SK-N-SH (cell line): ENCODE results near the gene SVOP. TPM values are rescaled to one million over a fixed set of nuclear protein-coding genes. Genes with fewer than 3 reads are reported as not detected.
A peak's percentile ranks its signal among the peaks of the same experiment; 100 is the strongest.

Experiments used
- CTCF ChIA-PET: fragments of 300-600, 350-600 bp; formaldehyde crosslinking; extraction: SDS; loops from one replicate; lab custom pipeline; 2021; lab: Yijun Ruan, JAX
- POLR2A ChIA-PET: fragments of 350-600 bp; sonication (Branson Sonifier 250); formaldehyde crosslinking; extraction: SDS; loops from one replicate; lab custom pipeline; 2020; ENCODE audit warnings: antibody characterized with exemption, inconsistent platforms; lab: Yijun Ruan, JAX
- DNase-seq: peaks from one replicate; pipeline ENCODE4 v3.0.0; 2012
- H2AFZ ChIP-seq: fragments of 200-600 bp; sonication (generic); 2 replicates; pipeline ENCODE4 v1.8.1; 2016; ENCODE audit warnings: antibody characterized with exemption, mild to moderate bottlenecking, low read depth
- H3F3A ChIP-seq: fragments of 200-600 bp; sonication (generic); replicated peaks from 2 replicates; pipeline ENCODE3; 2016; ENCODE audit warnings: antibody characterized with exemption, mild to moderate bottlenecking; ENCODE audit not compliant: insufficient read depth
- H3K27ac ChIP-seq, 2 experiments: fragments of 200-500 bp in 1 of 2; fragments of 200-600 bp in 1 of 2; sonication (Bioruptor generic) in 1 of 2; sonication (generic), shearing (Covaris generic) in 1 of 2; 2 replicates each; pipeline versions ENCODE4 v1.5.1 to v1.6.1; 2014 to 2016; ENCODE audit warnings: low read depth in 2 of 2, inconsistent platforms in 1 of 2, low read length in 1 of 2, mild to moderate bottlenecking in 1 of 2, mixed read lengths in 1 of 2
- H3K27me3 ChIP-seq: fragments of 200-600 bp; sonication (generic), shearing (Covaris generic); 2 replicates; pipeline ENCODE4 v1.6.1; 2016; ENCODE audit warnings: mixed run types; ENCODE audit not compliant: insufficient read depth
- H3K36me3 ChIP-seq, 2 experiments: fragments of 200-500 bp in 1 of 2; fragments of 200-600 bp in 1 of 2; sonication (Bioruptor generic) in 1 of 2; sonication (generic) in 1 of 2; replicated peaks in 1 of 2; 2 replicates each; pipeline versions ENCODE3 to v1.5.1; 2014 to 2016; ENCODE audit warnings: low read length in 1 of 2, mild to moderate bottlenecking in 1 of 2; ENCODE audit not compliant: insufficient read depth in 2 of 2, control insufficient read depth in 1 of 2
- H3K4me1 ChIP-seq, 2 experiments: fragments of 200-500 bp in 1 of 2; fragments of 200-600 bp in 1 of 2; sonication (Bioruptor generic) in 1 of 2; sonication (generic), shearing (Covaris generic) in 1 of 2; 2 replicates each; pipeline versions ENCODE4 v1.5.1 to v1.6.1; 2014 to 2016; ENCODE audit warnings: low read depth in 1 of 2, low read length in 1 of 2, mixed run types in 1 of 2; ENCODE audit not compliant: insufficient read depth in 2 of 2, control insufficient read depth in 1 of 2
- H3K4me2 ChIP-seq: fragments of 200-600 bp; sonication (generic), shearing (Covaris generic); 2 replicates; pipeline ENCODE4 v1.6.1; 2017; ENCODE audit warnings: mixed run types
- H3K4me3 ChIP-seq, 2 experiments: fragments of 200-500 bp in 1 of 2; fragments of 200-600 bp in 1 of 2; sonication (Bioruptor generic) in 1 of 2; sonication (generic), shearing (Covaris generic) in 1 of 2; 2 replicates each; pipeline versions ENCODE4 v1.5.1 to v1.8.1; 2014 to 2016; ENCODE audit warnings: low read depth in 2 of 2, inconsistent platforms in 1 of 2, low read length in 1 of 2, mild to moderate bottlenecking in 1 of 2, mixed read lengths in 1 of 2, moderate library complexity in 1 of 2
- H3K79me2 ChIP-seq: fragments of 200-600 bp; sonication (generic); 2 replicates; pipeline ENCODE4 v1.8.1; 2017; ENCODE audit warnings: mild to moderate bottlenecking; ENCODE audit not compliant: insufficient read depth
- H3K9ac ChIP-seq: fragments of 200-600 bp; sonication (generic); 2 replicates; pipeline ENCODE4 v1.6.1; 2017; ENCODE audit warnings: mixed run types
- H3K9me2 ChIP-seq: fragments of 200-600 bp; sonication (generic); 2 replicates; pipeline ENCODE4 v1.6.1; 2017; ENCODE audit warnings: mixed run types
- H3K9me3 ChIP-seq: fragments of 200-600 bp; sonication (generic); 2 replicates; pipeline ENCODE4 v1.6.1; 2017; ENCODE audit warnings: mixed run types, mild to moderate bottlenecking, moderate library complexity
- H4K20me1 ChIP-seq: fragments of 200-600 bp; sonication (generic); 2 replicates; pipeline ENCODE4 v1.6.1; 2017; ENCODE audit warnings: mild to moderate bottlenecking, mixed run types; ENCODE audit not compliant: insufficient read depth
- CHD2 ChIP-seq: fragments of 150-350 bp; IDR thresholded peaks from 2 replicates; pipeline ENCODE4 v1.6.1; 2018; ENCODE audit warnings: low read length; ENCODE audit not compliant: partially characterized antibody
- CTCF ChIP-seq: fragments of 200-600 bp; sonication (generic); IDR thresholded peaks from 2 replicates; pipeline ENCODE4 v1.6.1; 2017; ENCODE audit warnings: antibody characterized with exemption, mild to moderate bottlenecking, moderate library complexity
- EZH2phosphoT487 ChIP-seq: fragments of 200-600 bp; sonication (generic); IDR thresholded peaks from 2 replicates; pipeline ENCODE4 v1.6.1; 2017; ENCODE audit warnings: low read depth, mixed run types, mild to moderate bottlenecking, antibody characterized with exemption, moderate library complexity, borderline replicate concordance
- FOSL2 ChIP-seq: IDR thresholded peaks from 2 replicates; pipeline ENCODE4 v1.4.0; 2012; ENCODE audit warnings: low read depth, mild to moderate bottlenecking, moderate library complexity, borderline replicate concordance
- FOXJ3 ChIP-seq: sonication (generic); formaldehyde crosslinking; IDR thresholded peaks from 2 replicates; pipeline ENCODE4 v1.5.1; 2020; ENCODE audit warnings: mild to moderate bottlenecking, missing genetic modification reagents
- FOXM1 ChIP-seq: IDR thresholded peaks from 2 replicates; pipeline ENCODE4 v1.4.0; 2012; ENCODE audit warnings: low read depth, mild to moderate bottlenecking
- MAX ChIP-seq: IDR thresholded peaks from 2 replicates; pipeline ENCODE4 v1.4.0; 2012; ENCODE audit warnings: low read depth
- MXI1 ChIP-seq: IDR thresholded peaks from 2 replicates; pipeline ENCODE4 v1.6.1; 2012; ENCODE audit warnings: mild to moderate bottlenecking, low read depth, low read length, improper control_type of control experiment
- NFIC ChIP-seq: IDR thresholded peaks from 2 replicates; pipeline ENCODE4 v1.4.0; 2012; ENCODE audit warnings: borderline replicate concordance
- RAD21 ChIP-seq: IDR thresholded peaks from 2 replicates; pipeline ENCODE4 v1.6.1; 2012; ENCODE audit warnings: mild to moderate bottlenecking, low read length
- SIN3A ChIP-seq: IDR thresholded peaks from 2 replicates; pipeline ENCODE4 v1.6.1; 2012; ENCODE audit warnings: low read depth, mild to moderate bottlenecking, low read length, moderate library complexity, borderline replicate concordance
- SMC3 ChIP-seq: IDR thresholded peaks from 2 replicates; pipeline ENCODE4 v1.6.1; 2012; ENCODE audit warnings: low read depth, low read length, improper control_type of control experiment
- TCF12 ChIP-seq: IDR thresholded peaks from 2 replicates; pipeline ENCODE4 v1.4.0; 2012
- USF1 ChIP-seq: IDR thresholded peaks from 2 replicates; pipeline ENCODE4 v1.4.0; 2012; ENCODE audit warnings: low read depth, borderline replicate concordance
- USF2 ChIP-seq: fragments of 150-350 bp; IDR thresholded peaks from 2 replicates; pipeline ENCODE4 v1.6.1; 2017; ENCODE audit warnings: antibody characterized with exemption, low read length, low read depth, borderline replicate concordance
- YY1 ChIP-seq: IDR thresholded peaks from 2 replicates; pipeline ENCODE4 v1.4.0; 2012; ENCODE audit warnings: low read depth, mild to moderate bottlenecking
- WGBS: methylation state at CpG from one replicate; pipeline ENCODE4 v1.1.6; 2017; ENCODE audit warnings: low lambda C conversion rate; 5-methylcytosine and 5-hydroxymethylcytosine counted together
- polyA plus RNA-seq, 3 experiments: library from polyadenylated mRNA; depleted of rRNA; stranded (reverse); fragments of >200 nt; gene quantifications; 2 replicates each; pipeline ENCODE4 v1.2.3, GENCODE V29; 2012

The SVOP gene
- polyA plus RNA-seq, 1 of the 3 experiments (the other 2 are of a cell fraction), result 0.07 TPM

GRCh38 chr12:108940138-108940537 lies 80.7 kb downstream of the SVOP start:
- Histone ChIP-seq H3K4me1 (no peaks in the 10 kb centered on the region), H3K9me3 (no peaks in the 10 kb centered on the region)
- POLR2A ChIA-PET, result no interaction called here

GRCh38 chr12:108939594-108939993 lies 81.3 kb downstream of the SVOP start:
- no peaks in the 10 kb centered on the region for H3K79me2 ChIP-seq
- H3K9me2 ChIP-seq, result no peaks in the 10 kb centered on the region
- H2AFZ ChIP-seq, result no peak overlapping the region
- H3K4me2 ChIP-seq, result no peak overlapping the region
- no peaks in the 10 kb centered on the region for H4K20me1 ChIP-seq
- no peaks in the 10 kb centered on the region; the same call in 1 of the 2 replicates for H3K27me3 ChIP-seq
- no peaks in the 10 kb centered on the region for H3K36me3 ChIP-seq
- DNase-seq, result no peak
- H3K4me1 ChIP-seq, result no peaks in the 10 kb centered on the region
- no peak overlapping the region for H3K9ac ChIP-seq
- POLR2A ChIA-PET, result no interaction called here
- no peak overlapping the region for H3K27ac ChIP-seq
- TF ChIP-seq YY1 (no peak), USF1 (peak; percentile 59; the same call in 1 of the 2 replicates)
- no peaks in the 10 kb centered on the region for H3F3A ChIP-seq
- H3K9me3 ChIP-seq, result no peaks in the 10 kb centered on the region
- CTCF ChIA-PET, result interaction anchor here (1.0 kb wide), 1 partner anchor 11 kb away, joined by 5 read pairs; no protein-coding TSS in a partner anchor
- WGBS, result 89% methylated on average over 1 of the region's 1 CpG
- H3K4me3 ChIP-seq, result no peak overlapping the region

More at GRCh38 chr12:108940138-108940537, 80.7 kb downstream of the SVOP start:
- Histone ChIP-seq H3F3A (no peaks in the 10 kb centered on the region), H3K27ac (no peak overlapping the region), H3K27me3 (no peaks in the 10 kb centered on the region; the same call in 1 of the 2 replicates)
- WGBS, result 86% methylated on average over 1 of the region's 1 CpG
- CTCF ChIA-PET, result interaction anchor here (1.0 kb wide), 1 partner anchor 10 kb away, joined by 5 read pairs; no protein-coding TSS in a partner anchor
- DNase-seq, result no peak
- TF ChIP-seq TCF12 (no peak), CHD2 (no peak), YY1 (no peak), EZH2phosphoT487 (no peak), FOXM1 (no peak), FOXJ3 (CRISPR knock-in tag) (no peak), MXI1 (no peak), MAX (no peak)
- TF ChIP-seq, all 33 proteins: peak for 0
- Histone ChIP-seq H2AFZ (no peak overlapping the region), H3K4me2 (no peak overlapping the region), H3K79me2 (no peaks in the 10 kb centered on the region), H3K4me3 (no peak overlapping the region), H3K9ac (no peak overlapping the region), H4K20me1 (no peaks in the 10 kb centered on the region), H3K9me2 (no peaks in the 10 kb centered on the region), H3K36me3 (no peaks in the 10 kb centered on the region)

- DNase-seq, result no peak
- POLR2A ChIA-PET, result no interaction called here
- Histone ChIP-seq H3F3A (no peaks in the 10 kb centered on the region), H3K27me3 (no peaks in the 10 kb centered on the region; the same call in 1 of the 2 replicates), H3K27ac (no peak overlapping the region), H3K9me3 (no peaks in the 10 kb centered on the region), H3K79me2 (no peaks in the 10 kb centered on the region), H3K9ac (no peak overlapping the region), H3K4me1 (no peaks in the 10 kb centered on the region), H3K36me3 (no peaks in the 10 kb centered on the region), H4K20me1 (no peaks in the 10 kb centered on the region), H2AFZ (no peak overlapping the region), H3K4me3 (no peak overlapping the region), H3K4me2 (no peak overlapping the region), H3K9me2 (no peaks in the 10 kb centered on the region)
- CTCF ChIA-PET, result no interaction called here
- 58% methylated on average over 13 of the region's 13 CpGs for WGBS
- TF ChIP-seq FOXM1 (no peak), TCF12 (no peak), CTCF (no peak), YY1 (no peak), RAD21 (no peak), FOSL2 (no peak), USF1 (no peak), SMC3 (no peak), NFIC (no peak), SIN3A (no peak), USF2 (no peak)
These were observed 82.5 kb downstream of the SVOP start for GRCh38 chr12:108938247-108938924.
